HEK293 (cell line): Measurements from ENCODE around the gene YWHAB.

Source experiments
- HOXD13 ChIP-seq: sonication (generic); formaldehyde crosslinking; IDR thresholded peaks from 2 replicates; pipeline ENCODE4 v1.8.0; 2022; ENCODE audit warnings: missing genetic modification reagents, borderline replicate concordance
- IKZF3 ChIP-seq: fragments of 450-650 bp; IDR thresholded peaks from 2 replicates; pipeline ENCODE4 v1.5.0; 2018; ENCODE audit warnings: missing biosample characterization, mild to moderate bottlenecking, missing genetic modification characterization, moderate library complexity
- KLF17 ChIP-seq: fragments of 450-650 bp; formaldehyde crosslinking; IDR thresholded peaks from 2 replicates; pipeline ENCODE4 v1.5.1; 2016; ENCODE audit warnings: missing biosample characterization, missing genetic modification characterization
- KLF7 ChIP-seq: fragments of 450-650 bp; formaldehyde crosslinking; IDR thresholded peaks from 2 replicates; pipeline ENCODE4 v1.5.1; 2016; ENCODE audit warnings: missing biosample characterization, missing genetic modification characterization, borderline replicate concordance
- MZF1 ChIP-seq: fragments of 450-650 bp; formaldehyde crosslinking; IDR thresholded peaks from 2 replicates; pipeline ENCODE4 v1.5.1; 2017; ENCODE audit warnings: missing biosample characterization, missing genetic modification characterization, borderline replicate concordance
- PATZ1 ChIP-seq: fragments of 450-650 bp; formaldehyde crosslinking; IDR thresholded peaks from 2 replicates; pipeline ENCODE4 v1.5.1; 2016; ENCODE audit warnings: missing biosample characterization, missing genetic modification characterization
- SP3 ChIP-seq: fragments of 450-650 bp; formaldehyde crosslinking; IDR thresholded peaks from 2 replicates; pipeline ENCODE4 v1.5.1; 2016; ENCODE audit warnings: missing biosample characterization, missing genetic modification characterization
- WT1 ChIP-seq: fragments of 450-650 bp; formaldehyde crosslinking; IDR thresholded peaks from 2 replicates; pipeline ENCODE4 v1.5.1; 2016; ENCODE audit warnings: missing biosample characterization, missing genetic modification characterization
- YY1 ChIP-seq: fragments of 450-650 bp; formaldehyde crosslinking; IDR thresholded peaks from 2 replicates; pipeline ENCODE4 v1.5.1; 2018; ENCODE audit warnings: missing biosample characterization, missing genetic modification characterization
- ZEB2 ChIP-seq: fragments of 450-650 bp; formaldehyde crosslinking; IDR thresholded peaks from 2 replicates; pipeline ENCODE4 v1.5.1; 2016; ENCODE audit warnings: missing biosample characterization, missing genetic modification characterization
- ZFP37 ChIP-seq: fragments of 450-650 bp; formaldehyde crosslinking; IDR thresholded peaks from 2 replicates; pipeline ENCODE4 v1.5.1; 2016; ENCODE audit warnings: missing biosample characterization, missing genetic modification characterization
- ZIC2 ChIP-seq: fragments of 450-650 bp; formaldehyde crosslinking; IDR thresholded peaks from 2 replicates; pipeline ENCODE4 v1.5.1; 2016; ENCODE audit warnings: missing biosample characterization, missing genetic modification characterization
- ZNF148 ChIP-seq: fragments of 450-650 bp; formaldehyde crosslinking; IDR thresholded peaks from 2 replicates; pipeline ENCODE4 v1.5.0; 2017; ENCODE audit warnings: missing biosample characterization, missing genetic modification characterization, borderline replicate concordance
- ZNF2 ChIP-seq: fragments of 450-650 bp; formaldehyde crosslinking; IDR thresholded peaks from 2 replicates; pipeline ENCODE4 v1.5.1; 2016; ENCODE audit warnings: missing biosample characterization, missing genetic modification characterization
- ZNF292 ChIP-seq: fragments of 450-650 bp; formaldehyde crosslinking; IDR thresholded peaks from 2 replicates; pipeline ENCODE4 v1.5.1; 2016; ENCODE audit warnings: low read depth, missing biosample characterization, missing genetic modification characterization, borderline replicate concordance
- ZNF311 ChIP-seq: fragments of 450-650 bp; formaldehyde crosslinking; IDR thresholded peaks from 2 replicates; pipeline ENCODE4 v1.5.1; 2017; ENCODE audit warnings: missing biosample characterization, missing genetic modification characterization, borderline replicate concordance
- ZNF350 ChIP-seq: fragments of 450-650 bp; formaldehyde crosslinking; IDR thresholded peaks from 2 replicates; pipeline ENCODE4 v1.5.0; 2017; ENCODE audit warnings: missing biosample characterization, mild to moderate bottlenecking, missing genetic modification characterization
- ZNF37A ChIP-seq: fragments of 450-650 bp; IDR thresholded peaks from 2 replicates; pipeline ENCODE4 v1.5.1; 2018; ENCODE audit warnings: missing biosample characterization, missing genetic modification characterization
- ZNF473 ChIP-seq: fragments of 450-650 bp; formaldehyde crosslinking; IDR thresholded peaks from 2 replicates; pipeline ENCODE4 v1.5.1; 2017; ENCODE audit warnings: missing biosample characterization, missing genetic modification characterization
- ZNF48 ChIP-seq: fragments of 450-650 bp; formaldehyde crosslinking; IDR thresholded peaks from 2 replicates; pipeline ENCODE4 v1.5.1; 2016; ENCODE audit warnings: missing biosample characterization, missing genetic modification characterization
- ZNF518A ChIP-seq: fragments of 450-650 bp; formaldehyde crosslinking; conservative IDR thresholded peaks from 2 replicates; pipeline ENCODE4 v1.5.1; 2016; ENCODE audit warnings: low read depth, missing biosample characterization, missing genetic modification characterization
- ZNF623 ChIP-seq: fragments of 450-650 bp; formaldehyde crosslinking; IDR thresholded peaks from 2 replicates; pipeline ENCODE4 v1.5.1; 2016; ENCODE audit warnings: missing biosample characterization, missing genetic modification characterization
- ZNF664 ChIP-seq: fragments of 450-650 bp; formaldehyde crosslinking; IDR thresholded peaks from 2 replicates; pipeline ENCODE4 v1.5.1; 2016; ENCODE audit warnings: missing biosample characterization, missing genetic modification characterization
- ZNF692 ChIP-seq: fragments of 450-650 bp; formaldehyde crosslinking; IDR thresholded peaks from 2 replicates; pipeline ENCODE4 v1.5.1; 2016; ENCODE audit warnings: missing biosample characterization, missing genetic modification characterization
- ZSCAN18 ChIP-seq: fragments of 450-650 bp; formaldehyde crosslinking; IDR thresholded peaks from 2 replicates; pipeline ENCODE4 v1.5.1; 2016; ENCODE audit warnings: missing biosample characterization, missing genetic modification characterization

The YWHAB gene

GRCh38 chr20:44909872-44910689 is 24.6 kb downstream of the YWHAB start, which contains the start of gene PABPC1L (continued):
- 0 out of 2 replicates have a peak, but pooled peaks have one; percentile 50 for TF ChIP-seq ZNF2 (tag by site-specific recombination)
- TF ChIP-seq ZNF292 (tag by site-specific recombination) = no peak
- TF ChIP-seq MZF1 = peak; percentile 88
- peak; percentile 95 for TF ChIP-seq SP3 (tag by site-specific recombination)
- no peak for TF ChIP-seq YY1 (tag by site-specific recombination)
- no peak for TF ChIP-seq ZNF664
- no peak for TF ChIP-seq ZNF48
- TF ChIP-seq KLF7 (tag by site-specific recombination) = peak; percentile 26; the same call in 1 of the 2 replicates
- TF ChIP-seq ZNF692 = peak; percentile 95
- no peak for TF ChIP-seq IKZF3 (tag by site-specific recombination)
- TF ChIP-seq ZNF350 (tag by site-specific recombination) = no peak
- no peak for TF ChIP-seq ZNF518A (tag by site-specific recombination)
- peak; percentile 54 for TF ChIP-seq ZIC2 (tag by site-specific recombination)
- TF ChIP-seq ZEB2 (tag by site-specific recombination) = peak; percentile 64
- peak; percentile 71 for TF ChIP-seq PATZ1 (tag by site-specific recombination)
- TF ChIP-seq HOXD13 (CRISPR knock-in tag) = no peak
- TF ChIP-seq ZNF311 (tag by site-specific recombination) = no peak
- TF ChIP-seq ZNF623 = no peak
- no peak for TF ChIP-seq ZSCAN18
- 0 out of 2 replicates have a peak, but pooled peaks have one; percentile 31 for TF ChIP-seq ZFP37 (tag by site-specific recombination)
- TF ChIP-seq ZNF148 (tag by site-specific recombination) = no peak
- TF ChIP-seq KLF17 (tag by site-specific recombination) = peak; percentile 71; the same call in 1 of the 2 replicates
- no peak for TF ChIP-seq ZNF473 (tag by site-specific recombination)
- TF ChIP-seq WT1 (tag by site-specific recombination) = peak; percentile 46
- TF ChIP-seq ZNF37A (tag by site-specific recombination) = no peak
